ENCODE data around the gene RINL.
"Not testable (repeated sequence)": the region's sequence is repeated elsewhere in the genome, so short reads cannot be mapped to it uniquely, and the experiment has no call there.

RINL gene

GRCh38 chr19:38904581-38905539 is 26.8 kb upstream of the RINL start:
- no peak for DNase-seq

GRCh38 chr19:38901683-38902082 is 23.6 kb upstream of the RINL start:
- DNase-seq, result no peak

- no peak for DNase-seq
Measured at GRCh38 chr19:38900743-38901190, 22.7 kb upstream of the RINL start.

GRCh38 chr19:38900202-38900629 is 22.1 kb upstream of the RINL start:
- DNase-seq, result no peak

GRCh38 chr19:38899447-38900201 is 21.5 kb upstream of the RINL start, which contains the start of the genes NFKBIB and SIRT2:
TSS of gene NFKBIB (plus strand) at chr19:38899969. CDS start at chr19:38900033, 64 bp downstream.
TSS of gene SIRT2 (minus strand) at chr19:38899618. CDS start at chr19:38899521, 97 bp downstream.
- DNase-seq, result peak; percentile 98

- DNase-seq, result no peak
Measured at GRCh38 chr19:38898788-38899446, 20.8 kb upstream of the RINL start.

- DNase-seq, result no peak
Measured at GRCh38 chr19:38894968-38895367, 16.9 kb upstream of the RINL start.

GRCh38 chr19:38893341-38893771 is 15.3 kb upstream of the RINL start:
- DNase-seq, result no peak

GRCh38 chr19:38892841-38893240 is 14.8 kb upstream of the RINL start:
- DNase-seq, result no peak

GRCh38 chr19:38891771-38892170 is 13.7 kb upstream of the RINL start:
- no peak for DNase-seq

GRCh38 chr19:38890686-38891085 is 12.6 kb upstream of the RINL start:
- no peak for DNase-seq

- no peak for DNase-seq
Measured at GRCh38 chr19:38889803-38890202, 11.7 kb upstream of the RINL start.

- DNase-seq, result no peak
Measured at GRCh38 chr19:38888876-38889275, 10.8 kb upstream of the RINL start.

- not testable (repeated sequence) for DNase-seq
Measured at GRCh38 chr19:38884691-38885090, 6.6 kb upstream of the RINL start.

- DNase-seq, result no peak
Measured at GRCh38 chr19:38883286-38883685, 5.2 kb upstream of the RINL start.

GRCh38 chr19:38880882-38881609 is 3.0 kb upstream of the RINL start:
- no peak for DNase-seq

GRCh38 chr19:38880076-38880881 is 2.2 kb upstream of the RINL start:
- DNase-seq, result no peak

GRCh38 chr19:38879400-38879751 is 1.3 kb upstream of the RINL start:
- no peak for DNase-seq

- no peak for DNase-seq
Measured at GRCh38 chr19:38878575-38879399, 712 bp upstream of the RINL start.

- DNase-seq, result no peak
Measured at GRCh38 chr19:38875656-38876395, 2.2 kb downstream of the RINL start.
